KOPT-K1 (cell line): ENCODE data around the gene AP2A2.

Source experiments
- H3K27ac ChIP-seq: fragments of 200-600 bp; sonication (generic); 2 replicates; pipeline ENCODE4 v1.5.1; 2016; ENCODE audit warnings: antibody characterized with exemption, mild to moderate bottlenecking, low read depth, low read length; ENCODE audit not compliant: poor library complexity, severe bottlenecking
- H3K36me3 ChIP-seq: fragments of 200-600 bp; sonication (generic); 2 replicates; pipeline ENCODE4 v1.5.1; 2017; ENCODE audit warnings: antibody characterized with exemption, mild to moderate bottlenecking, low read length, moderate library complexity; ENCODE audit not compliant: insufficient read depth
- H3K9me3 ChIP-seq: fragments of 200-600 bp; sonication (generic); 2 replicates; pipeline ENCODE4 v1.5.1; 2017; ENCODE audit warnings: antibody characterized with exemption, low read length, mild to moderate bottlenecking; ENCODE audit not compliant: insufficient read depth, poor library complexity, severe bottlenecking

Gene AP2A2

DNA sequence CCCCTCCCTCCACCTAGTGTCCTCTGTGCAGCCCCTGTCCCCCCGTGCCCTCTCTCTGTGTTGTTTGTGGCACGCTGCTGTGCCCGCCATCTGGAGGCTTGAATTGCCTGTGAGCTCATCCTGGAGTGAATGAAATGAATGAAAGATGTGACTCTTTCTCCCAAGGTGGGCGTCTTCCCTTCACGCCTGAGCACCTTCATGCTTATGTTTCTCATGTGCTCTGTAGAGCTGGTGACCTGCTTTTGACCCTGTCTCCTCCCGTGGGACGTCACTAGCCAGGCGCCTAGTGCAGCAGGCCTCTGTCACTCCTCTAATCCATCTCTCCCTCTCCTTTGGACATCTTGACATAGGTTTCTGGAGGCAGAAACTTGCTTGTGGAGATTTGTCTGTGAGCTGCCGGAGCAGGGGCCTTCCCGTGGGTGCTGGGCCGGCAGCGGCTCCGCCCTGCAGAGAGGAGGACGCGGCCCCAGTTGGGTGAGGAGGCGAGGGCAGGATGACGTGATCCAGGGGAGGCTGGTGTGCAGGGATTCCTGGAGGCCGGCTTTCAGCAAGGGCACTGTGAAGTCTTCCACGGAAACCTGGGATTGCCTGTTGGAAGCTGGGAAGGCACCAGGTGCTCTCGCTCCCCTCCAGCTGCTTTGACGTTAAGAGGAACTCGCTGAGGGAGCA lies 70.2 kb downstream of the AP2A2 start:
- peaks cover 45% of the 10 kb centered on the region for H3K36me3 ChIP-seq
- no peaks in the 10 kb centered on the region for H3K9me3 ChIP-seq
- no peak overlapping the region for H3K27ac ChIP-seq

DNA sequence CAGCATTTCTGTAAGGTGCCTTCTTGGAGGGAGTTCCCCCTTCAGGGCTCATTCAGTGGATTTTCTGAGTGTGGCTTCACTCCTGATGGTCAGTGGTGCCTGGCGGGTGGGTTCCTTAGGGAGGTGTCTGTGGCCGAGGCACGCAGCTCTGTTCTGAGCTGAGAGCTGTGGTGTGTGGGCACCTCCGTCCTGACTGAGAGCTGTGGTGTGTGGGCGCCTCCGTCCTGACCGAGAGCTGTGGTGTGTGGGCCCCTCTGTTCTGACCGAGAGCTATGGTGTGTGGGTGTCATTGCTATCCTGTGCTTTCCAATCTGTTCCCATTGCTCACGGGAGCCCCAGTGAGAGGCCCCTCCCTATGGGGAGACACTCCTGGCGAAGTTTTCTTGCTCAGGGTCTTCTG lies 71.0 kb downstream of the AP2A2 start:
- Histone ChIP-seq H3K27ac (no peak overlapping the region), H3K36me3 (peaks cover 53% of the 10 kb centered on the region), H3K9me3 (no peaks in the 10 kb centered on the region)

DNA sequence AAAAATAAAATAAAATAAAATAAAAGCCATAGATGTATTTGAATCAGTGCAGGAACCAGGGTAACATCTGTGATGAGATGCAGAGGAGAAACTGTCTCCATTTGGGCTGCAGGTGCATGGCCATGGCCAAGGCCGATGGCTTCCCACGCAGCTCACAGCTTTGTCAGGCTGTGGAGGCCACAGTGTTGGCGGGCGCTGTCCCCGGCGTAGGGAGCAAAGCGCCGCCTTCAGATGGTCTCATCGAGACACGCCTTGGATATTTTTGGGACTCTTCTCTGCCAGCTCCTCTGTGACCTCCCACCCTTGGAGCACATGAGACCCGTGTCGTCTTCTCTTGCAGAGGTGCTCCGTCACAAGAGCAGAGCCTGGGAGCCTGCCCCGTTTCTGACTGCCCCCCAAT lies 72.2 kb downstream of the AP2A2 start:
- Histone ChIP-seq H3K9me3 (no peaks in the 10 kb centered on the region), H3K27ac (no peak overlapping the region), H3K36me3 (peaks cover 57% of the 10 kb centered on the region)

DNA sequence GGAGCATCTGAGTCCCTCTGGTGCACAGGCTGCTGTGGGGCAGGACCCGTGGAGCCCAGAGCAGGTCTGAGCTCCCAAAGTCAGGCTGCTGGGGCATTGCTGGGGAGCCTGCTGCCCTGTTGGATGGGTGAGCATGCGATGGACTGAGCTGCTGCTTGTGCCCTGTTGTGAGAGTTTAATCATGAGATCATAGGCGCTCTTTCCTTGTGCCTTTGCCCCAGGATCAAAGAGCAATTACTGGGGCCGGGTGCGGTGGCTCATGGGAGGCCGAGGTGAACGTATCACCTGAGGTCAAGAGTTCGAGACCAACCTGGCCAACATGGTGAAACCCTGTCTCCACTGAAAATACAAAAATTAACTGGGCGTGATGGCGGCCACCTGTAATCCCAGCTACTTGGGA lies 73.3 kb downstream of the AP2A2 start:
- H3K36me3 ChIP-seq: peaks cover 62% of the 10 kb centered on the region
- no peak overlapping the region for H3K27ac ChIP-seq
- no peaks in the 10 kb centered on the region for H3K9me3 ChIP-seq

DNA sequence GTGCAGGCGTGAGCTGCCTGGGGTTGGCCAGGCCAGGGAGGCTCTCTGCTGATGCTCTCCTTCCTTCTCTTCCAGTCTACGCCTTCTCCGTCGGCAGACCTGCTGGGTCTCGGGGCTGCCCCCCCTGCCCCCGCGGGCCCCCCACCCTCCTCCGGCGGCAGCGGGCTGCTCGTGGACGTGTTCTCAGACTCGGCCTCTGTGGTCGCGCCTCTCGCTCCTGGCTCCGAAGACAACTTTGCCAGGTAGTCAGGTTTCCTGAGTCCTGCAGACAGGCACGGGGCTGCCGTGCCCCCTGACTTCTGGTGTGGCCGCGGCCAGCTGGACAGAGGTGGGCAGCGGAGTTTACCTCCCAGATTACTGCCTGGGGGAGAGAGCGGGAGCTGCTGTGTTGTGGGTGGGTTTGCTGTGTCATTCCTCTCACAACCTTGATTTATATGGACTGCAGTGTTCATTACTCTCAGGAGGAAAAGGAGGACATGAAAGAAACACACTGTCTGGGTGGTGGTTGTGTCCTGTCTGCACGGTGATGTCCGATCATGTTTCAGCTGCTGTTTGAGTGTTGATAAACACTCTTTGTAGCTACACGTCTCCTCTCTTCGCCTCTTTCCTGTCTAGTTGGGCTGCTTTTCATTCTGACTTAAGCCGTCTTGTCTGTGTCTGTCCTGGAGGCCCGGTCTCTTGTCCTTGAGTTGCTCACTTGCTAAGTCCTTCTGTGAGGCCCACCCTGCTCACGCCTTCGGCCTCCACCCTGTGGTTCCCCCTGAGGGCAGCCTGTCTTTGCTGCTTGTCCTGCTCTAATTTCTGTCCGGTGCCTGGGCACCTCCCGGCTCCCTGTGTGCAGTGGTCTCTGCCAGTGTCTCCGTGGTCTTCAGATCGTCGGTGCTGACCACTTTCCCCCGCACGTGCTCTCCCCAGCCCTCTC lies 74.9 kb downstream of the AP2A2 start:
- peaks cover 67% of the 10 kb centered on the region for H3K36me3 ChIP-seq
- no peak overlapping the region for H3K27ac ChIP-seq
- no peaks in the 10 kb centered on the region for H3K9me3 ChIP-seq

DNA sequence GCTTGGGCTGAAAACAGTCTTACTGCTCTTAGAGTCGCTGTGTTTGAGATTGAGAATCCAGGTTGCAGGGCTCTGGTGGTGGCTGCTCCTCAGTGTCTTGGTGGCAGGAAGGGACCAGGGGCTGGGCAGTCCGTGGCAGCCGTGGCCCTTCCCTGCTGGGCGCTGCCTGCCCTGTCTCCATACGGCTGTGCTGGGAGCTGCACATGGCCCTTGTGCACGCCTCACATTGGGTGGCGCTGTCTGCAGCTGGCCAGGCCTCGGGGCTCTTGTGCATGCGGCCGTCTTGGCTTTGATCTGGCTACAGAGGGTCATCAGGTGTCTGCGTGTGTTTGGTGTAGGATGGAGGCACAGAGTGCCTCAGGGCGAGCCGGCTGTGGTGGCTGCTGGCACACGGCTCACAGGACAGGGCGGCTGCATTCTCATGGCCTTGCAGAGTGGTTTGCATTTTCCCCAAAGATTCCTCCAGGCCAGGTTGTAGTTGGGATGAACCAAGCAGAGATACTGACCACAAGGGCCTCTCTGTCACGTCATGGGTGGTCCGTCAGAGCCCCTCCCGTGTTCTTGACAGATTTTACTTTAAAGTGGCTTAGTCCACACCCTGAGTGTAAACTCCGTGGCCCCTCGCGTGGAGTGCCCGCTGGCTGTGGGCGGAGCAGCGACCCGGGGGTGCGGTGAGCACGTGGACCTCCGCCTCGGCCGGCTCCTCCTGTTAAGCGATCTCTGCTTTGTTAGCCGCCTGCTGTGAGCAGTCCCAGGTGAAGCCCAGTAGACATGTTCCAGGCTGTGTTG lies 76.1 kb downstream of the AP2A2 start:
- Histone ChIP-seq H3K9me3 (no peaks in the 10 kb centered on the region), H3K36me3 (peaks cover 63% of the 10 kb centered on the region), H3K27ac (no peak overlapping the region)

DNA sequence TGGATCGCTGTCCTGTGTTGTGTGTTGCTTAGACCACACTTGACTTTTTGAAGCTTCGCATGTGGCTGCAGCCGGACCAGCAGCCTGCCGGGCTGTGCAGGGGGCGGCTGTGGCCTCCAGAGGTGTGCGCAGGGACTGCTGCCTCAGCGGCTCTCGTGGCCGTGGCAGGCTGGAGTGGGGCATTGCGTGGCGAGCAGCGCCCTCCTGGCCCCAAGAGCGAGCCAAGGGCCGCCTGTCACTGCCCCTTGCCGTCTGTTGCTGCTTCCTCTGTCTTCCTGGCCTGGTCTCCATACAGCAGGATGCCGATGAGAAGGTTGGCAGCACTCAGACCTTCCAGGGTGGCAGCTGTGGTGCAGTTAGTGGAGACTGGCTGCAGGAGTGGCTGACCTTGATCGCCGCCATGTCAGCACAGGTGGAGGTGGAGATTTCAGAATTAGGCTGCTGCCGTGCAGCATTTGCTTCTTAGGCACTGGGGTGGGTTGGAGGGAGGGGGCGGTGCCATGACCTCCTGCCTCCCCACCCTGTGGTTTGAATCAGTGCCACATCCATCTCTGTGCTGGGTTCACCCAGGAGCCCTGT lies 76.8 kb downstream of the AP2A2 start:
- Histone ChIP-seq H3K27ac (no peak overlapping the region), H3K36me3 (peaks cover 57% of the 10 kb centered on the region), H3K9me3 (no peaks in the 10 kb centered on the region)

DNA sequence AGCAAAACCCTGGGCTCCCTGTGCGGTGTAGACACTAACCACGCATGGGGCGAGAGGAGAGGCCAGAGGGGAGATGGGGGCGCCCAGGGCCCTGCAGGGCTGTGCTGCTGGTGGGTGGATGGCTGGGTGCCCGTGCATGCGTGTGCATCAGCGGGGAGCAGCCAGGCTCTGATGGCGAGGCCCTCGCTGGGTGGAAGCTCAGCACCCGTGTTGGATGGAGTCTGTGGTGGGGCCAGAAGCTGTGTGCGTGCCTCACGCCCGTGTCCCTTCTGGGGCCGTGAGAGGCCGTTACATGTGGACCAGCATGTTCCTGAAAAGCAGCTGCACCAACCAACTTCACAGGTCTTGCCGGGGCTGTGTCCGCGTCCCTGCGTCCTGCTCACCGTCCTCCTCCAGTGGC lies 77.5 kb downstream of the AP2A2 start:
- Histone ChIP-seq H3K9me3 (no peaks in the 10 kb centered on the region), H3K36me3 (peaks cover 57% of the 10 kb centered on the region), H3K27ac (no peak overlapping the region)

DNA sequence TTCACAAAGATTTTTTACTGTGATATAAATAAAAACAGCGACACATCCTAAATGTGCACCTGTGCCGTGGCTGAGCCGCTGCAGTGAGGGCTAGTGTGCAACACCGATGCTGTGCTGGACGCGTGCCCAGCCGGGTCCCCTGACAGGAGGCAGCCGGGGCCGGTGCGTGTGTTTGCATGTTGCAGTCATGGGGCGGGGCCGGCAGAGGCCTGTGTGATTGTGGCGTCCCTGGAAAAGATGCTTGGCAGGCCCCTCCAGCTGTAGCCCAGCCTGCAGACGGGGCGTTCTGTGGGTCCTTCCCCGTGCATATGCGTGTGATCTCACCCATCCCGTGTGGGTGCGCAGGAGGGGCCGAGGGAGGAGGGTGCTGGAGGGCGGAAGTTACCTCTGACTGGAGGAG lies 80.3 kb downstream of the AP2A2 start:
- Histone ChIP-seq H3K36me3 (peaks cover 67% of the 10 kb centered on the region), H3K27ac (no peak overlapping the region), H3K9me3 (no peaks in the 10 kb centered on the region)

DNA sequence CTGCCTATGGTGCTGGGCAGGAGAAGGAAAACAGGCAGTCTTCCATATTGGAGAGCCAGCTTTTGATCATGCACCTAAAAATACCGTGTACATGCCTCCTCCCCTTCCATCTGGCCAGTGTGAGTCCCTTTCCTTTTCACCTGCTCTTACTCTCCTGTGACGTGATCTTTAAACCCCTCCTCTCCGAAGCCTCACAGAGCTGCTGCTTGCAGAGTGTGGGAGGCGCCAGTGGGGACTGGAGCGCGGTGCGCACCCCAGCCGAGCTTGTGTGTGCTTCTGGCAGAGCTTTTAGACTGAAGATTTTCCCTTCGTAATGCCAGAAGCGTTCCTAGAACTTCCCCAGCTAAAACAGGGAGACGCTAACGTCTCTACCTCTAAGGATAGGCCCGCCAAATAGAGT lies 81.1 kb downstream of the AP2A2 start:
- Histone ChIP-seq H3K36me3 (peaks cover 67% of the 10 kb centered on the region), H3K27ac (no peak overlapping the region), H3K9me3 (no peaks in the 10 kb centered on the region)

DNA sequence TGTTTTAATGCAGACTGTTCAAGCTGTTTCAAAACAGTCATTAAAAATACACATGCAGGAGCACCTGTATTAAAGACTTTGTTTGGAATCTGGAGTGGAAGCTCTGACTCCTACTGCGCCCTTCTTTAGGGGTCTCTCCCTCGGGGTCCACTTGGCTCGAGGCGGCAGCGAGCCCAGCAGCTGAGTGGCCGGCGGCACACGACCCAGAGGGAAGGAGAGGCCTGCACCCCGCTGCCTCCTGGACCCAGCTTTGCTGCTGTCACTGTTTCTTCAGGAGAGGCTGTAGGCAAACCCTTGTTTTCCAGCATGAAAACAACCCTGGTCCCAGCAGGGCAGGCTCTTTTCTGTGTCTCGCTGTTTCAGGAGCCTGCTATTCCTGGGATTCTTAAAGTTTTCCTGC lies 81.6 kb downstream of the AP2A2 start:
- Histone ChIP-seq H3K27ac (no peak overlapping the region), H3K36me3 (peaks cover 65% of the 10 kb centered on the region)

DNA sequence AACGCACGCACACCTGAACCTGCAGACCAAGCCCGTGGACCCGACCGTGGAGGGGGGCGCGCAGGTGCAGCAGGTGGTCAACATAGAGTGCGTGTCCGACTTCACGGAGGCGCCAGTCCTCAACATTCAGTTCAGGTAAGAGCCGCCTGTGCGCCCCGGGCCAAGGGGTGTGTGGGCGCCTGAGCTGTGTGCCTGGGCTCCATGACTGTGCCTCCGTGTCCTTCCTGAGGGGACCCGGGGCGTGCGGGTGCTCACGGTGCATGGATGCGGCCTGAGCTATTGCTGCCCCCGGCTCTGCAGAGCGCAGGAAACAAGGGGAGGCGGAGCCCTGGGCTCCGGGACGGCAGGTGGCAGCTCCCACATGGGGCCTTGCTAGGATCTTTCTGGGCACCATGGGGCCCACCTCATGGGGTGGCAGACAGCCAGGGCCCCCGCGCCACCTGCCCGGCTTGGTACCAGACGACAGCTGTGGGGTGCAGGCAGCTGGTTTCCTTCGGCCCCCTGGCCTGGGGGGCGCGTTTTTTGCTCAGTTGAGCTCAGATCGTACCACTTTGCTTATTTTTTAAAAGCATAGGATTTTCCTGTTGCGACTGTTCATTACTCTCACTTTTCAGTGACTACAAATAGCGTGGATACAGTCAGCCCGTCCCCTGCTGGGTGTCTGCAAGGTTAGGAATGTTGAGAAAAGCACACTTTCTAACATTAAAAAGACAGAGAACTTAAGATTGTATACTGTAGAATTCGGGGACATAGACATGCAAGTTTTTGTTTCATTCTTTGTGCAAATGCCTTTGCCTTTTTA lies 82.5 kb downstream of the AP2A2 start:
- no peaks in the 10 kb centered on the region for H3K9me3 ChIP-seq
- H3K27ac ChIP-seq: no peak overlapping the region
- H3K36me3 ChIP-seq: peaks cover 56% of the 10 kb centered on the region

More for the DNA sequence above, 81.6 kb downstream of the AP2A2 start:
- no peaks in the 10 kb centered on the region for H3K9me3 ChIP-seq

DNA sequence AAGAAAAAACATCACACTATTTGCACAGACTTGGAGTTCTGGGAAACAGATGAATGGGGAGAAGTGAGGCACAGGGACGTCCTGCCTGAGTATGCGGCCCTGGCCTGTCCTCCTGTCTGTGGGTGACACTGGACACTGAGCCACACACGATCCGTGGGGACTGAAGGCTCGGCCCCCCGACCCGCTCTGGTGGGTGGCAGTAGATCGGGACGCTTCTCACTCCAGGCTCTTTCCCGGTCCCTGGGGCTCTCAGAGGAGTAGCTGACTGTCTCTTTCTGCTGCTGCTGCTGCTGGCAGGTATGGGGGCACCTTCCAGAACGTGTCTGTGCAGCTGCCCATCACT lies 83.1 kb downstream of the AP2A2 start:
- H3K9me3 ChIP-seq: no peaks in the 10 kb centered on the region
- no peak overlapping the region for H3K27ac ChIP-seq
- H3K36me3 ChIP-seq: peaks cover 51% of the 10 kb centered on the region

DNA sequence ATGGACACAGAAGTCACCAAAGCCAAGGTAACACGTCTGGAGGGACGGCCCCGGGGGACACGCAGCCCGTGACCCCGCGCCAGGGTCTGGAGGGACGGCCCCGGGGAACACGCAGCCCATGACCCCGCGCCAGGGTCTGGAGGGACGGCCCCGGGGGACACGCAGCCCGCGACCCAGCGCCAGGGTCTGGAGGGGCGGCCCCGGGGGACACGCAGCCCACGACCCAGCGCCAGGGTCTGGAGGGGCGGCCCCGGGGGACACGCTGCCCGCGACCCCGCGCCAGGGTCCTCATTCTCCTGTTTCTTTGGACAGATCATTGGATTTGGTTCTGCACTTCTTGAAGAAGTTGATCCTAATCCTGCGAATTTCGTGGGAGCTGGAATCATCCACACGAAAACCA lies 83.7 kb downstream of the AP2A2 start:
- peaks cover 45% of the 10 kb centered on the region for H3K36me3 ChIP-seq
- H3K9me3 ChIP-seq: no peaks in the 10 kb centered on the region
- H3K27ac ChIP-seq: no peak overlapping the region
